ENCODE results near the gene KCNE5. TPM values are rescaled to one million over a fixed set of nuclear protein-coding genes. Genes with fewer than 3 reads are reported as not detected.
"Not testable (repeated sequence)": the region's sequence is repeated elsewhere in the genome, so short reads cannot be mapped to it uniquely, and the experiment has no call there.

The KCNE5 gene
- total RNA-seq, 1 experiment from 2014 or later: 0.48 TPM

DNA sequence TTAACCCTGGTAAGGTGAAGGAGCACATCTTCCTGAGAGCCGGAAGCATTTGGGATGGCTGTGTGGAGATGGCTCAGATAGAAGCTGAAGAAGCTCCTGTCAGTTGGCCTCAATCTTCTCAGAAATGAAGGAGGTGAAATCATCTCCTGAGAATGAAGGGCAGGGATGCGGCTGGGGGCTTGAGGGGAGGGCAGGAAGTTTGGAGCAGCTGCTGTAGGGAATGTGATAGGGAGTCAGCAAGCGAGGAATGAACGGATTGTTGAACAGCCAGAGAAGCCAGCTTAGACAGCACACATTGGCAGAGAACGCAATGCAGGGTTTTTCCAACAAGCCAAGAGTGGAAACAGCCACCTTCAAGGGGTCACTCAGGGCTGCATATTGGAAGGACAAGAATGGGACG is 10.0 kb downstream of the KCNE5 start:
- DNase-seq (ENCODE audit: low read depth): no peak

DNA sequence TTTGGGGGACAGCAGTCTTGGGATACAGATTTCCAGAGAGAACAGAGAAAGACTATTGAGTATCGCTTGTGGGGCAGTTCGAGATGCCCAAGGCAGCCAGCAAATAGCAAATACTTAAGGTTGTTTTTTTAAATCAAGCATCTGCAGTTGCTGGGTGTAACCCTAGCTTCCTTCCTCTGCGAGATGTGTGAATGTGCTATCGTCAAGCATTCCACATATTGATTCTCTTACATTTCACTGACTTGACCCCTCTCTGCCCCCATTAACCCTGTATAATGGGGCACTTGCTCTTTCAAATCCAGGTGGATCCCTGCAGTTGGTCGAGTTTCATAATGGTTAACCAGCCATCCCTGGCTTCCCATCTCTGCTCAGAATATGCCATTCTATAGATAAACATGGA is 23.5 kb downstream of the KCNE5 start:
- DNase-seq (ENCODE audit: low read depth): no peak

DNA sequence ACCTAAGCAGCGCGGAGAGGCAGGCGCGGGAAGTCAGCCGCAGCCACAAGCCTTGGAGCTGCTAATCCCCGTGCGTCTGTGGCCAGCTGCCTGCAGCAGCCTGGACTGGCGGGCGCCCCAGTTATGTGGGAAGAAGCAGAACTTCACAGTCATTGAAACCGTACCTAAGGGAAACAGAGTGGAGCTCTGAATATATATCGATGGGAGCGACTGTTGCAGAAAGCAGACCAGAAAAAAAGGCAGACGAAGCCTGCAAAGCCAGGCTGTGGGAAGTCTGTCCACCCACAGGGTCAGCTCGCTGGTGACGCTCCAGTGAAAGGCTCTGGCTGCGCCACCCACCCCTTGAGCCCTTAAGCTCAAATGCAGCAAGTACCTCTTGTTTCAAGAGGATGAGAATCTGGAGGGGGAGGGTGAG is 24.7 kb downstream of the KCNE5 start:
- no peak for DNase-seq (ENCODE audit: low read depth)

DNA sequence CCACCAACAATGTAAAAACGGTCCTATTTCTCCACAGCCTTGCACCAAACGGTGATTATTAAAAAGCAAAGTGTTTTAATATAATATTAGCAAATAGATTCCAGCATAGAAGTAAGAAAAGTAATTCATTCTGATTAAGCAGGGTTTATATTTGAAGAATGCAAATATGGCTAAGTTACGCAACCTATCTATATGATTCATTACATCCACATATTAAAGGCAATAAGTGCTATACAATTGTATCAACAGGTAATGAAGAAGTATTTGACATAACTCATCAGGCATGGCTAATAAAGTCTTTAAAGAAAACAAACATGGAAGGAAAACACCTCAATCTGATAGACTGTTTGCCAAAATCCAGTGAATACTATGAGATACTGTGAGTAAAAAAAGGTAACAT is 29.0 kb downstream of the KCNE5 start:
- no peak for DNase-seq (ENCODE audit: low read depth)

DNA sequence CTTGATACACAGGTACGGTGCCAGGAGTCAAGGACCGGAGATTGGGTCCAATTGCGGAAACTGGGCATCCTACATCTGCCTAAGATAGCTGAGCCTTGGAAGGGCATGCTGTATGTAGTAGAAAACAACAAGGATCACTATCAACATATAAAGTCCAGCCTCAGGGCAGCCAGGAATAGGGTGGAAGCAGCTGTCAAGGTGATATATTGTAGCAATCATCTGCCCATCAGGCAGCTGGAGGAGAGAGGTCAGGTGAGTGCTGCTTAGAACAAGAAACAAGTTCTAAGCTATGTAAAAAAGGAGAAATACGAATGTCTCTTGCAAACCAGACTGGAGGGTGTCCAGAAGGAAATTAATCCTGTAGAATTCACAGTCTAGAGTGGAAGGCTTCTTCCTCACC is 34.8 kb downstream of the KCNE5 start:
- DNase-seq (ENCODE audit: low read depth): no peak

DNA sequence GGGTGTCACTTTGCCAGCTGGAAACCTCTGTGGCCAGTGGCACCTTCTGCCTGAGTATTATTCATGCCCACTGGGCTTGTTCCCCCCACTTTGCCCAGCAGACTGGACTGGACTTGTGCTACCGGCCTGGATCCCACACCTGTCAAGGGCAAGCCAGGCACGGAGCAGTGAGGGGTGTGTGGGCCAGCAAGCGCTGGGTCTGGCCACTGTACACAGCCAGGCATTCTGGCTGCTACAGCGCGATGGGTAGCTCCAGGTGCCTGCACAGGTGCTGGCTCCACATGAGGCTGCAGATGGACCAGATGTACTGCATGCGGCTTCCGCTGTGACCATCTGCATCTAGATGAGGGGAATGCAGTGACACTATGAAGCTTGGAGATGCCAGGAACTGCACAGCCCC is 39.5 kb downstream of the KCNE5 start:
- DNase-seq (ENCODE audit: low read depth): no peak

DNA sequence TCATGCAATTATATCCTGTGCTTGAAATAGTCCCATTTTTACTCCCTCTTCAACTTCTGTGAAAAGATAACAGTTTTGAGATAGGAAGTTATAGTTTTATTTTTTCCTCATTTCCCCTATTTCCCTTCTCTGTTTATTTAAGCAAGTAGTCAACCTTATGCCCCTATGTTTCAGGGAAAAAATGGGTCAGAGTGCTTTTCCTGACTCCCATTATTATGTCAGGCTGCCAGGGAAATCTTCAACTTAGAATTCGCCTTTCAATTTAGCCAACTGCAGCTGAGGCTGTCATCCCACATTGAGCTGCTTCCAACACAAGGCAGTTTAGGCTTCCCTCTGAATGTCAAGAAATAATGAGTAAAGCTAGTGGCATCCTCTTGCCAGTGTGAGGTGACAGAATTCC is 46.1 kb downstream of the KCNE5 start:
- DNase-seq (ENCODE audit: low read depth): no peak

DNA sequence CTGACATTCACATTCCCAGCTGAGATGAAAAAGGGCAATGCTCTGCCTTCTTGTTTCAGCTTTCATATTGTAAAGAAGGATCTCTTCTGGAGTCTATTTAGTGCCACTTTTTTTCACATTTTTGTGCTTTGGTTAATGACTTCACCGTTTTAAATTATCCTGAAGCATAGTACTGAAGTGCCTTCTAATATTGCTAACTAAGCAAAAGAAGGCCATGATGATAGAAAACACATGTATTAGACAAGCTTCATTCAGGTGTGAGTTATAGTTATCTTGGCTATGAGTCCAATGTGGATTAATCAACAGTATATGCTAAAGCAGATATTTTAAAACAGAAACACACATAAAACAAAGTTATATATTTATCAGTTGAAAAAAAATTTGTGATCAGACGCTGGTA is 47.9 kb downstream of the KCNE5 start:
- no peak for DNase-seq (ENCODE audit: low read depth)

DNA sequence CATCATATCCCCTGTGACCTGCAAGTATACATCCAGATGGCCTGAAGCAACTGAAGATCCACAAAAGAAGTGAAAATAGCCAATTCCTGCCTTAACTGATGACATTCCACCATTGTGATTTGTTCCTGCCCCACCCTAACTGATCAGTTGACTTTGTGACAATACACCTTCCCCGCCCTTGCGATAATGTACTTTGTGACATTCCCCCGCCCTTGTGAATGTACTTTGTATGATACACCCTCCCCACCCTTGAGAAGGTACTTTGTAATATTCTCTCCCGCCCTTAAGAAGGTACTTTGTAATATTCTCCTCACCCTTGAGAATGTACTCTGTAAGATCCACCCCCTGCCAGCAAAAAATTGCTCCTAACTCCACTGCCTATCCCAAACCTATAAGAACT is 48.9 kb downstream of the KCNE5 start:
- not testable (repeated sequence) for DNase-seq (ENCODE audit: low read depth)

Small RNA genes within 50 kb of the gene (small RNA-seq; reads per million reads assigned to genes)
- not detected for gene AL118496.2

Other genes starting within 250 kb of the KCNE5 start
- gene GUCY2F, start 143.1 kb downstream of the KCNE5 start, total RNA-seq (2014; rRNA removed; shearing (Covaris generic)): 0.03 TPM in 1 of 2 replicates, not detected in the other
- gene NXT2, start 88.3 kb downstream of the KCNE5 start, total RNA-seq (2014; rRNA removed; shearing (Covaris generic)): 59.9 and 76.1 TPM in 2 replicates
- 43.1 and 63.1 TPM in 2 replicates for gene ACSL4, start 108.1 kb upstream of the KCNE5 start, total RNA-seq (2014; rRNA removed; shearing (Covaris generic))